ENCODE results near the gene PCLO. TPM values are rescaled to one million over a fixed set of nuclear protein-coding genes. Genes with fewer than 3 reads are reported as not detected.
"Not testable (repeated sequence)": the region's sequence is repeated elsewhere in the genome, so short reads cannot be mapped to it uniquely, and the experiment has no call there.

Gene PCLO
- total RNA-seq, 2 donors from 2014 or later: 0.78 to 0.95 TPM

DNA sequence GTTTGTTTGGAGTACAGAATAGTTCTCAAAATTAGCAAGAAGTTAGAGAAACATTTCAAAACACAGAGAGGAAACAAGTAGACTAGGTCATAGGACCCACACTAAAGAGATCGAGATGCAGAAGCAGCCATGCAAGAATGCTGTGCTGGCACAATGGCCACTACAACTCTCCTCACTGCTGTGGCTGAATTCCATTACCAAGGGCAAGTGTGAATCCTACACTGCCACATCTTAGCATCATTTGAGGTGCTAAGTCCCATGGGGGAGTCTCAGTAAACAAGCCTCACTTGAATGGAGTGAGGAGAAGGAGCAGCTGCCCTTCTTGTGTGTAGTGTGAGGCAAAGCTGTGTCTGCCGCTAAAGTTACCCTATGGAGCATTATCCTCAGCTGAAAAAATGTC, 56.7 kb downstream of the PCLO start:
- TF ChIP-seq, protein P1, sequence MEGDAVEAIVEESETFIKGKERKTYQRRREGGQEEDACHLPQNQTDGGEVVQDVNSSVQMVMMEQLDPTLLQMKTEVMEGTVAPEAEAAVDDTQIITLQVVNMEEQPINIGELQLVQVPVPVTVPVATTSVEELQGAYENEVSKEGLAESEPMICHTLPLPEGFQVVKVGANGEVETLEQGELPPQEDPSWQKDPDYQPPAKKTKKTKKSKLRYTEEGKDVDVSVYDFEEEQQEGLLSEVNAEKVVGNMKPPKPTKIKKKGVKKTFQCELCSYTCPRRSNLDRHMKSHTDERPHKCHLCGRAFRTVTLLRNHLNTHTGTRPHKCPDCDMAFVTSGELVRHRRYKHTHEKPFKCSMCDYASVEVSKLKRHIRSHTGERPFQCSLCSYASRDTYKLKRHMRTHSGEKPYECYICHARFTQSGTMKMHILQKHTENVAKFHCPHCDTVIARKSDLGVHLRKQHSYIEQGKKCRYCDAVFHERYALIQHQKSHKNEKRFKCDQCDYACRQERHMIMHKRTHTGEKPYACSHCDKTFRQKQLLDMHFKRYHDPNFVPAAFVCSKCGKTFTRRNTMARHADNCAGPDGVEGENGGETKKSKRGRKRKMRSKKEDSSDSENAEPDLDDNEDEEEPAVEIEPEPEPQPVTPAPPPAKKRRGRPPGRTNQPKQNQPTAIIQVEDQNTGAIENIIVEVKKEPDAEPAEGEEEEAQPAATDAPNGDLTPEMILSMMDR (IDR thresholded peaks at IDR 0.05): no peak
- ATAC-seq (ENCODE audit: insufficient number of reproducible peaks, low FRiP score, low read depth): no peak

DNA sequence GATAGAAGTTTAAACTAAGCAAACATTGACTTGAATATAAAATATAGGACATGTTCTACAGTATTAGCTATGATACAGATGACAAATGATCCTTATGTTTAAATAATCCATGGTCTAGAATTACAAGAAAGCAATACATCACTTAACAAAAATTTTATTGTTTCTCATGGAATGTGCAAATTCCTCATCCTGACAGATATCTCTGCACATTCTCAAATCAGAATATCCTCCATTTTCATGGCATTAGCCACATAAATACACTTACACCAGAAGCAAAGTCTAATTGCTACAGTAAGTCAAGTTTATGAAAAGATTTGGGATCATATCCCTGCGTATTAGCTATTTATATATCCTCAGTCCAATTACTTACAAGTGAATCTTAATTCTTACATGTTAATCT, 57.6 kb downstream of the PCLO start:
- Histone ChIP-seq H3K36me3 (no peaks in the 10 kb centered on the region), H3K9me3 (no peaks in the 10 kb centered on the region), H3K27me3 (replicated peaks; ENCODE audit: insufficient read depth) (no peaks in the 10 kb centered on the region), H3K4me3 (no peak overlapping the region), H3K27ac (no peak overlapping the region), H3K4me1 (ENCODE audit: control insufficient read depth in 1 of 2, low read depth in 2 of 2) (no peaks in the 10 kb centered on the region)
- TF ChIP-seq, protein P1 (IDR thresholded peaks at IDR 0.05): no peak
- DNase-seq (ENCODE audit: low spot score) (no peak), ATAC-seq (ENCODE audit: insufficient number of reproducible peaks, low FRiP score, low read depth) (no peak)

More for the DNA sequence above, 56.7 kb downstream of the PCLO start:
- Histone ChIP-seq H3K27ac (no peak overlapping the region), H3K4me1 (ENCODE audit: control insufficient read depth in 1 of 2, low read depth in 2 of 2) (no peaks in the 10 kb centered on the region), H3K27me3 (replicated peaks; ENCODE audit: insufficient read depth) (no peaks in the 10 kb centered on the region), H3K9me3 (no peaks in the 10 kb centered on the region), H3K36me3 (no peaks in the 10 kb centered on the region), H3K4me3 (no peak overlapping the region)
- no peak for DNase-seq (ENCODE audit: low spot score)

DNA sequence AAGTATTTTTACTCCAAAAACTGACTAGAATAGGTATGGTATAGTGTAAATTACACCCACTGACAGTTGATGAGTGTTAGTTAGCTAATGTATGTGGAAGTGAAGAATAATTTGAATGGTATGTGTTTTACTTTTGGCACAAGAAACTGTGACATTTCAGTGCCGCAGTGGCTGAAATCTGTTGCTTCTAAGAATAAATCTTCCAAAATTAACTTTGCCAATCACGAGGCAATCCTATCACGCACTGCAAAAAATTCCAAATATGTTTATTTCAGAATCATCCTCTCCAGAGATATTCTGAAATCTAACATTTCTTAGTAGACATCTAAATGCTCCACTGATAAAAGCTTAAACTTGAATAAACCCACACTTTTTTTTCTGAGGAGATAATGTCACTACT, 61.2 kb downstream of the PCLO start:
- no peak for ATAC-seq (ENCODE audit: insufficient number of reproducible peaks, low FRiP score, low read depth)
- H3K9me3 ChIP-seq: no peaks in the 10 kb centered on the region
- DNase-seq (ENCODE audit: low spot score): no peak
- TF ChIP-seq, protein P1 (IDR thresholded peaks at IDR 0.05): no peak
- no peaks in the 10 kb centered on the region for H3K27me3 ChIP-seq (replicated peaks; ENCODE audit: insufficient read depth)
- H3K36me3 ChIP-seq: no peaks in the 10 kb centered on the region
- H3K4me3 ChIP-seq: no peak overlapping the region
- no peak overlapping the region for H3K27ac ChIP-seq
- H3K4me1 ChIP-seq (ENCODE audit: control insufficient read depth in 1 of 2, low read depth in 2 of 2): no peaks in the 10 kb centered on the region

DNA sequence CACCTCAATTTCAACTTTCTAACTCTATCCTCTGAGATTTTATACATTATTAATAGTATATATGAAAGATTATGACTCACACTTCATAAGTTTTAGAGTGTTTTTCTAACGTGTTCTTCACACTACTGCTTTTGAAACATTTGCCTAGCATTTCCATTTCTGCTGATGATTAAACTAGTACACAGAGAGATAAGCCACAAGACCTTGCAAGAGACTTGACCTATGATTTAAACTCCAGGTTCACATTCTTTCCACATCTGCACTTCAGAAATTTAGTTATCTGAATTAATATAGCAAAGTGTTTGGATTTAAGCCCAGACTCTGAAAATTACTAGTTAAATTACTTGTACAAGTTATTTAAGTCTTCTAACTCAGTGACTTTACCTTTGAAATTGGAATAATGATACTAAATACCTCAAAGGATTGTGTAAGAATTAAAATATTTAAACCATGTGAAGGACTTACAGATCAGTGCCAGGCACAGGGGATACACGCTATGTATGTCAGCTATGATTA, 66.6 kb downstream of the PCLO start:
- no peak overlapping the region for H3K27ac ChIP-seq
- H3K4me1 ChIP-seq (ENCODE audit: control insufficient read depth in 1 of 2, low read depth in 2 of 2): no peaks in the 10 kb centered on the region
- TF ChIP-seq, protein P1 (IDR thresholded peaks at IDR 0.05): no peak
- DNase-seq (ENCODE audit: low spot score) (no peak), ATAC-seq (ENCODE audit: insufficient number of reproducible peaks, low FRiP score, low read depth) (no peak)
- H3K27me3 ChIP-seq (replicated peaks; ENCODE audit: insufficient read depth): no peaks in the 10 kb centered on the region
- no peaks in the 10 kb centered on the region for H3K9me3 ChIP-seq
- no peak overlapping the region for H3K4me3 ChIP-seq
- H3K36me3 ChIP-seq: no peaks in the 10 kb centered on the region

DNA sequence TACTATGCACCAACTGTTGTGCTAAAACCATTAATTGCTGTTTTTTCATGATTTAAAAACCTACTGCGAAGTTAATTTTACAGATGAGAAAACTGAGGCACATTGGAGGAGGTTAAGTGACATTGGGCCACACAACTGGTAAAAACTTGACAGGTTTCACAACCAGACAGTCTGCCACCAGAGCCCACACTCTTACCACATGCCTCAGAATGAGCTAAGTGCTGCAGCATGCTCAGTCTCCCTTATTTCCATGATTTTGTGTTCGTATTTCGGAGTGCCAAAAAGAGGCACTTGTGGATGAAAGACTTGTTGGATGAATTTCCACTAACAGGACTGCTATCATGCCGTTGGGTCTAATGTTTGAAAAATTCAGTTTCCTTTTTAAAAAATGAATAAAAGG, 77.4 kb downstream of the PCLO start:
- ATAC-seq (ENCODE audit: insufficient number of reproducible peaks, low FRiP score, low read depth) (no peak), DNase-seq (ENCODE audit: low spot score) (no peak)
- no peak overlapping the region for H3K27ac ChIP-seq
- H3K4me1 ChIP-seq (ENCODE audit: control insufficient read depth in 1 of 2, low read depth in 2 of 2): no peaks in the 10 kb centered on the region
- no peaks in the 10 kb centered on the region for H3K27me3 ChIP-seq (replicated peaks; ENCODE audit: insufficient read depth)
- H3K4me3 ChIP-seq: no peak overlapping the region
- H3K36me3 ChIP-seq: no peaks in the 10 kb centered on the region
- H3K9me3 ChIP-seq: no peaks in the 10 kb centered on the region
- TF ChIP-seq, protein P1 (IDR thresholded peaks at IDR 0.05): no peak

DNA sequence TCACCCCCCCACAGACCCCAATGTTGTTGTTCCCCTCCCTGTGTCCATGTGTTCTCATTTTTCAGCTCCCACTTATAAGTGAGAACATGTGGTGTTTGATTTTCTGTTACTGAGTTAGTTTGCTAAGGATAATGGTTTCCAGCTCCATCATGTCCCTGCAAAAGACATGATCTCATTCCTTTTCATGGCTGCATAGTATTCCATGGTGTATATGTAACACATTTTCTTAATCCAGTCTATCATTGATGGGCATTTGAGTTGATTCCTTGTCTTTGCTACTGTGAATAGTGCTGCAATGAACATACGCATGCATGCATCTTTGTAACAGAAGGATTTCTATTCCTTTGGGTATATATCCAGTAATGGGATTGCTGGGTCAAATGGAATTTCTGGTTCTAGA, 82.8 kb downstream of the PCLO start:
- H3K4me3 ChIP-seq; H3K36me3 ChIP-seq; ATAC-seq (ENCODE audit: insufficient number of reproducible peaks, low FRiP score, low read depth); H3K27me3 ChIP-seq (replicated peaks; ENCODE audit: insufficient read depth); H3K9me3 ChIP-seq; DNase-seq (ENCODE audit: low spot score); H3K27ac ChIP-seq: not testable (repeated sequence)
- H3K4me1 ChIP-seq (ENCODE audit: control insufficient read depth in 1 of 2, low read depth in 2 of 2): peaks cover 10% of the 10 kb centered on the region in 2 donors

All from thoracic aorta (tissue), 2 donors.